HUES48 (cell line): ENCODE results near the gene CC2D2A.

Experiments
- H3K27ac ChIP-seq: one replicate; pipeline ENCODE4 v1.7.0; 2013; ENCODE audit warnings: low read depth, low read length, inconsistent platforms
- H3K27me3 ChIP-seq: 2 replicates; pipeline ENCODE4 v1.6.1; 2013; ENCODE audit warnings: mild to moderate bottlenecking, low read length; ENCODE audit not compliant: control insufficient read depth, insufficient read depth
- H3K36me3 ChIP-seq: 2 replicates; pipeline ENCODE4 v1.6.1; 2013; ENCODE audit warnings: low read length; ENCODE audit not compliant: control insufficient read depth, insufficient read depth
- H3K4me1 ChIP-seq: 2 replicates; pipeline ENCODE4 v1.6.1; 2013; ENCODE audit warnings: mild to moderate bottlenecking, low read length; ENCODE audit not compliant: control insufficient read depth, insufficient read depth
- H3K4me3 ChIP-seq: 2 replicates; pipeline ENCODE4 v1.5.1; 2013; ENCODE audit warnings: mild to moderate bottlenecking, low read depth, low read length
- H3K9ac ChIP-seq: 2 replicates; pipeline ENCODE4 v1.6.1; 2013; ENCODE audit warnings: mild to moderate bottlenecking, low read depth, low read length, moderate library complexity
- H3K9me3 ChIP-seq: 2 replicates; pipeline ENCODE4 v1.6.1; 2013; ENCODE audit warnings: low read length; ENCODE audit not compliant: control insufficient read depth, insufficient read depth

Gene CC2D2A

GRCh38 chr4:15649914-15650545 is 180.3 kb downstream of the CC2D2A start:
- no peaks in the 10 kb centered on the region for H3K27me3 ChIP-seq
- H3K36me3 ChIP-seq: no peaks in the 10 kb centered on the region
- H3K27ac ChIP-seq: no peak overlapping the region
- peaks cover 31% of the 10 kb centered on the region for H3K4me1 ChIP-seq
- no peak overlapping the region for H3K9ac ChIP-seq
- H3K4me3 ChIP-seq: no peak overlapping the region
- no peaks in the 10 kb centered on the region for H3K9me3 ChIP-seq
